B cell (primary cell): ENCODE measurements around the gene LIFR. TPM values are rescaled to one million over a fixed set of nuclear protein-coding genes. Genes with fewer than 3 reads are reported as not detected.

ENCODE experiments used
- ATAC-seq: fragments of 200-7000 bp; cut with Tn5 transposase; one replicate; pipeline ENCODE4 v1.10.0; 2021; ENCODE audit warnings: low read depth, mild to moderate bottlenecking, moderate number of reproducible peaks, moderate library complexity
- CTCF ChIA-PET: fragments of 350-600 bp; sonication (Branson Sonifier 250); formaldehyde crosslinking; loops from one replicate; lab custom pipeline; 2021; ENCODE audit warnings: antibody characterized with exemption, inconsistent platforms; lab: Charles Lee
- POLR2A ChIA-PET: fragments of 350-600 bp; sonication (Branson Sonifier 250); formaldehyde crosslinking; loops from one replicate; lab custom pipeline; 2021; ENCODE audit warnings: antibody characterized with exemption; lab: Charles Lee
- DNase-seq: peaks from one replicate; pipeline ENCODE4 v3.0.0; 2013
- H2AFZ ChIP-seq: 2 replicates; pipeline ENCODE4 v1.6.1; 2012; ENCODE audit warnings: mild to moderate bottlenecking, low read depth, low read length; ENCODE audit not compliant: insufficient read depth, poor library complexity, severe bottlenecking
- H3K27ac ChIP-seq, 2 donors: 1 replicate in 1 of 2; 2 replicates in 1 of 2; pipeline ENCODE4 v1.5.1; 2012 to 2013; ENCODE audit warnings: low read length in 2 of 2, mild to moderate bottlenecking in 2 of 2, moderate library complexity in 1 of 2
- H3K27me3 ChIP-seq, 4 experiments: fragments of 200-600 bp in 1 of 4; sonication (generic) in 1 of 4; replicated peaks in 1 of 4; 1 replicate in 2 of 4; 2 replicates in 2 of 4; pipeline versions ENCODE4 v1.6.1 to v1.7.0; 2013 to 2016; ENCODE audit warnings: low read length in 3 of 4, mild to moderate bottlenecking in 2 of 4, mixed read lengths in 1 of 4, moderate library complexity in 1 of 4; ENCODE audit not compliant: insufficient read depth in 4 of 4, control insufficient read depth in 3 of 4; ENCODE audit errors: control extremely low read depth in 1 of 4
- H3K36me3 ChIP-seq, 2 experiments: replicated peaks in 1 of 2; 1 replicate in 1 of 2; 2 replicates in 1 of 2; pipeline versions ENCODE4 v1.6.1 to v1.7.1; 2013; ENCODE audit warnings: low read length in 1 of 2; ENCODE audit not compliant: insufficient read depth in 2 of 2, control insufficient read depth in 1 of 2; ENCODE audit errors: control extremely low read depth in 1 of 2, extremely low read depth in 1 of 2
- H3K4me1 ChIP-seq, 2 donors: fragments of 200-600 bp in 1 of 2; sonication (generic) in 1 of 2; 1 replicate in 1 of 2; 2 replicates in 1 of 2; pipeline versions ENCODE4 v1.5.1 to v1.6.1; 2013 to 2017; ENCODE audit warnings: low read length in 2 of 2; ENCODE audit not compliant: control insufficient read depth in 2 of 2, insufficient read depth in 2 of 2
- H3K4me2 ChIP-seq: replicated peaks from 2 replicates; pipeline ENCODE3; 2012; ENCODE audit warnings: mild to moderate bottlenecking, low read depth, low read length; ENCODE audit not compliant: poor library complexity, severe bottlenecking
- H3K4me3 ChIP-seq, 5 experiments: fragments of 200-600 bp in 1 of 5; sonication (generic) in 1 of 5; 1 replicate in 3 of 5; 2 replicates in 2 of 5; pipeline versions ENCODE4 v1.5.1 to v1.7.0; 2011 to 2016; ENCODE audit warnings: low read length in 4 of 5, mild to moderate bottlenecking in 4 of 5, low read depth in 2 of 5, control low read depth in 1 of 5, moderate library complexity in 1 of 5; ENCODE audit not compliant: insufficient read depth in 1 of 5; ENCODE audit errors: control extremely low read depth in 1 of 5, extremely low read depth in 1 of 5
- H3K79me2 ChIP-seq: fragments of 200-600 bp; sonication (generic); one replicate; pipeline ENCODE4 v1.6.0; 2016; ENCODE audit warnings: low read length; ENCODE audit not compliant: control insufficient read depth, insufficient read depth
- H3K9ac ChIP-seq: fragments of 200-600 bp; sonication (generic); 2 replicates; pipeline ENCODE4 v1.6.1; 2017; ENCODE audit warnings: mild to moderate bottlenecking, low read length, moderate library complexity
- H3K9me3 ChIP-seq, 3 donors: one replicate each; pipeline versions ENCODE4 v1.6.1 to v1.7.1; 2013; ENCODE audit warnings: low read length in 2 of 3; ENCODE audit not compliant: control insufficient read depth in 2 of 3, insufficient read depth in 1 of 3; ENCODE audit errors: control extremely low read depth in 1 of 3
- H4K20me1 ChIP-seq: 2 replicates; pipeline ENCODE4 v1.6.0; 2012; ENCODE audit warnings: mild to moderate bottlenecking, low read length; ENCODE audit not compliant: insufficient read depth, control insufficient read depth, poor library complexity, severe bottlenecking
- H3K27ac Mint-ChIP-seq: one replicate; pipeline ENCODE4 v1.8.0; 2021; ENCODE audit warnings: mixed read lengths
- H3K27me3 Mint-ChIP-seq: one replicate; pipeline ENCODE4 v1.8.0; 2021; ENCODE audit warnings: mixed read lengths
- H3K4me1 Mint-ChIP-seq: one replicate; pipeline ENCODE4 v1.8.0; 2021; ENCODE audit warnings: mixed read lengths
- H3K4me3 Mint-ChIP-seq: one replicate; pipeline ENCODE4 v1.8.0; 2021; ENCODE audit warnings: mixed read lengths
- H3K9me3 Mint-ChIP-seq: one replicate; pipeline ENCODE4 v1.8.0; 2022; ENCODE audit warnings: mixed read lengths; ENCODE audit not compliant: insufficient read depth
- EZH2 ChIP-seq: IDR thresholded peaks from 2 replicates; pipeline ENCODE4 v1.6.1; 2012; ENCODE audit warnings: borderline replicate concordance, low read depth, mild to moderate bottlenecking, moderate library complexity, low read length; ENCODE audit not compliant: insufficient read depth, poor library complexity, severe bottlenecking
- WGBS: methylation state at CpG from one replicate; pipeline ENCODE4 v1.1.5; 2013; ENCODE audit warnings: missing lambda C conversion rate; ENCODE audit not compliant: insufficient coverage; 5-methylcytosine and 5-hydroxymethylcytosine counted together
- intact Hi-C: fragments of 100-400 bp; cut with micrococcal nuclease; formaldehyde crosslinking; loops from one replicate; pipeline ENCODE4 v1.10.0; 2022
- polyA plus RNA-seq: library from polyadenylated mRNA; depleted of rRNA; stranded (reverse); fragments of >200 nt; gene quantifications from 2 replicates; pipeline ENCODE4 v1.2.3, GENCODE V29; 2012
- total RNA-seq, 2 donors: library from RNA; stranded (reverse); fragments of 120-200 nt in 1 of 2; gene quantifications; 1 replicate in 1 of 2; 2 replicates in 1 of 2; pipeline versions ENCODE4 v1.2.3 to v1.2.4, GENCODE V29; 2013 to 2022
- TF ChIP-seq, protein P1 (sequence below): fragments of 200-600 bp; IDR thresholded peaks from one replicate; pipeline ENCODE4 v1.8.0; 2022; ENCODE audit warnings: antibody characterized with exemption, mild to moderate bottlenecking

LIFR gene
- total and polyA plus RNA-seq, 2 donors (not counting 1 experiment from before 2014, with no cell fraction given): not detected

- CTCF ChIA-PET: no interaction called here
- Histone ChIP-seq H4K20me1 (no peaks in the 10 kb centered on the region), H3K36me3 (no peaks in the 10 kb centered on the region), H3K4me3 (peak overlapping the region in 4 of 5 experiments; percentile 21 to 47 (median 40)), H3K27ac (no peak overlapping the region), H3K9ac (peak overlapping the region; percentile 49), H3K4me1 (peaks cover 8 to 15% of the 10 kb centered on the region in 2 donors), H3K79me2 (no peaks in the 10 kb centered on the region), H3K9me3 (peaks cover 0 to 4% (median 0%) of the 10 kb centered on the region in 3 donors), H2AFZ (peak overlapping the region; percentile 48), H3K4me2 (peak overlapping the region; percentile 69), H3K27me3 (peaks cover 0 to 43% (median 29%) of the 10 kb centered on the region in 4 experiments)
- no peak overlapping the region for H3K27ac Mint-ChIP-seq
- no peaks in the 10 kb centered on the region for H3K9me3 Mint-ChIP-seq
- TF ChIP-seq, protein P1, sequence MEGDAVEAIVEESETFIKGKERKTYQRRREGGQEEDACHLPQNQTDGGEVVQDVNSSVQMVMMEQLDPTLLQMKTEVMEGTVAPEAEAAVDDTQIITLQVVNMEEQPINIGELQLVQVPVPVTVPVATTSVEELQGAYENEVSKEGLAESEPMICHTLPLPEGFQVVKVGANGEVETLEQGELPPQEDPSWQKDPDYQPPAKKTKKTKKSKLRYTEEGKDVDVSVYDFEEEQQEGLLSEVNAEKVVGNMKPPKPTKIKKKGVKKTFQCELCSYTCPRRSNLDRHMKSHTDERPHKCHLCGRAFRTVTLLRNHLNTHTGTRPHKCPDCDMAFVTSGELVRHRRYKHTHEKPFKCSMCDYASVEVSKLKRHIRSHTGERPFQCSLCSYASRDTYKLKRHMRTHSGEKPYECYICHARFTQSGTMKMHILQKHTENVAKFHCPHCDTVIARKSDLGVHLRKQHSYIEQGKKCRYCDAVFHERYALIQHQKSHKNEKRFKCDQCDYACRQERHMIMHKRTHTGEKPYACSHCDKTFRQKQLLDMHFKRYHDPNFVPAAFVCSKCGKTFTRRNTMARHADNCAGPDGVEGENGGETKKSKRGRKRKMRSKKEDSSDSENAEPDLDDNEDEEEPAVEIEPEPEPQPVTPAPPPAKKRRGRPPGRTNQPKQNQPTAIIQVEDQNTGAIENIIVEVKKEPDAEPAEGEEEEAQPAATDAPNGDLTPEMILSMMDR: no peak
- no peak for TF ChIP-seq EZH2
- no peak for DNase-seq
- WGBS: 6% methylated on average over 10 of the region's 14 CpGs
- H3K4me3 Mint-ChIP-seq: peak overlapping the region; percentile 74
- no peak for ATAC-seq
- POLR2A ChIA-PET: no interaction called here
- peaks cover 12% of the 10 kb centered on the region for H3K4me1 Mint-ChIP-seq
- intact Hi-C loops: loop anchor here (2.0 kb wide), 1 partner anchor 115 kb away; no protein-coding TSS in a partner anchor
- peaks cover 65% of the 10 kb centered on the region for H3K27me3 Mint-ChIP-seq
Measured at GRCh38 chr5:38557308-38557710, 863 bp upstream of the LIFR start.

DNA sequence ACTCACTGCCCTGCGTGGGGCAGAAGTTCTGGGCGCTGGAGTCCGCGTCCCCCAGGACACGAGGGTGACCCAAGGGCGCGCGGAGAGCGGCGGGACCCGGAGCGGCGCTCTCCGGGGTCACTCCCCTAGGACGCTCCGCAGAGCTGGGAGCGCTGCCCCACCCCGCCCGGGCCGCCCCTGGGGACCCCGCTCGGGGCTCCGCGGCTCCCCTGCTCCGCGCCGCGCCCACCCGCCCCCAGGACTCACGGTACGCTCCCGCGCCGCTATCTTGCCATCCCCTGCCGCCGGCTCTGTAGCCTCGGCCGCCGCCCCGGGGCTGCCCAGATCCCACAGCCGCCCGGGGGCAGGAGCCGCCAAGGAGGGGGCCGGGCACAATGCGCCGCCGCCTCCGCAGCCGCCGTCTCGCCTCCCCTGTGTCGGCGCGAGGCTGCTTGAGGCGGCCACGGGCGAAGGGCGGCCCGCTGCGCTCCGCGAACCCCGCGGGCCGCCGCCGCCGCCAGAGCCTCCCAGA, 303 bp downstream of the LIFR start:
- intact Hi-C loops: loop anchor here (2.0 kb wide), 1 partner anchor 113 kb away; no protein-coding TSS in a partner anchor
- Histone ChIP-seq H3K79me2 (no peaks in the 10 kb centered on the region), H4K20me1 (no peaks in the 10 kb centered on the region), H3K9ac (no peak overlapping the region), H3K4me3 (no peak overlapping the region), H2AFZ (no peak overlapping the region), H3K4me1 (peaks cover 8 to 15% of the 10 kb centered on the region in 2 donors), H3K27me3 (peaks cover 0 to 49% (median 36%) of the 10 kb centered on the region in 4 experiments), H3K9me3 (peaks cover 0 to 4% (median 0%) of the 10 kb centered on the region in 3 donors), H3K4me2 (peak overlapping the region; percentile 54), H3K36me3 (no peaks in the 10 kb centered on the region), H3K27ac (no peak overlapping the region)
- Mint-ChIP-seq H3K4me3 (no peak overlapping the region), H3K4me1 (peaks cover 12% of the 10 kb centered on the region), H3K9me3 (no peaks in the 10 kb centered on the region), H3K27me3 (peaks cover 61% of the 10 kb centered on the region), H3K27ac (no peak overlapping the region)
- ATAC-seq (no peak), DNase-seq (peak; percentile 13)
- no peak for TF ChIP-seq EZH2
- TF ChIP-seq, protein P1: no peak
- POLR2A ChIA-PET: no interaction called here
- WGBS: 4% methylated on average over 68 of the region's 68 CpGs
- CTCF ChIA-PET: no interaction called here
